ENCODE data around the gene RFX4.

DNA sequence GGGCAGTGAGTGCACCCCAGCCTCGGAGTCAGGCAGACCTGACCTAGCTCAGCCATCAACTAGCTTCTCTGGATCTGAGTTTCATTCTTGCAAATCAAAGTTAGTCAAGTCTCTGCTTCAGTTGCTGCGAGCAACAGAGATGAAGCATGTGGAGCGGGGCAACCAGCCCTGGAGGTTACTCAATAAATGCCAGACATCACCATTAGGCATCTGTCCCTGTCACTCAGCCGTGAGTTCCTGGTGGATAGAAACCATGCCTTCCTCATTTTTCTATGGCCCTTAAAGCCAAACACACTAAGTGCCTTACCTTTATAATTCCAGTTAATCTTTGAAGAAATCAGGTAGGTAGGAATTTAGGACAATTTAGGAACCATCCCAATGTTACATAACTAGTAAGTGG, 19.3 kb downstream of the RFX4 start:
- TF ChIP-seq POLR2AphosphoS5 (IDR thresholded peaks at IDR 0.05; ENCODE audit: low read depth, low read length) = no peak
- TF ChIP-seq, protein P1, sequence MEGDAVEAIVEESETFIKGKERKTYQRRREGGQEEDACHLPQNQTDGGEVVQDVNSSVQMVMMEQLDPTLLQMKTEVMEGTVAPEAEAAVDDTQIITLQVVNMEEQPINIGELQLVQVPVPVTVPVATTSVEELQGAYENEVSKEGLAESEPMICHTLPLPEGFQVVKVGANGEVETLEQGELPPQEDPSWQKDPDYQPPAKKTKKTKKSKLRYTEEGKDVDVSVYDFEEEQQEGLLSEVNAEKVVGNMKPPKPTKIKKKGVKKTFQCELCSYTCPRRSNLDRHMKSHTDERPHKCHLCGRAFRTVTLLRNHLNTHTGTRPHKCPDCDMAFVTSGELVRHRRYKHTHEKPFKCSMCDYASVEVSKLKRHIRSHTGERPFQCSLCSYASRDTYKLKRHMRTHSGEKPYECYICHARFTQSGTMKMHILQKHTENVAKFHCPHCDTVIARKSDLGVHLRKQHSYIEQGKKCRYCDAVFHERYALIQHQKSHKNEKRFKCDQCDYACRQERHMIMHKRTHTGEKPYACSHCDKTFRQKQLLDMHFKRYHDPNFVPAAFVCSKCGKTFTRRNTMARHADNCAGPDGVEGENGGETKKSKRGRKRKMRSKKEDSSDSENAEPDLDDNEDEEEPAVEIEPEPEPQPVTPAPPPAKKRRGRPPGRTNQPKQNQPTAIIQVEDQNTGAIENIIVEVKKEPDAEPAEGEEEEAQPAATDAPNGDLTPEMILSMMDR (IDR thresholded peaks at IDR 0.05) = no peak

Data from Panc1 (cell line).